ENCODE data around the gene IRF2BP1.
"Not testable (repeated sequence)": the region's sequence is repeated elsewhere in the genome, so short reads cannot be mapped to it uniquely, and the experiment has no call there.

IRF2BP1 gene

DNA sequence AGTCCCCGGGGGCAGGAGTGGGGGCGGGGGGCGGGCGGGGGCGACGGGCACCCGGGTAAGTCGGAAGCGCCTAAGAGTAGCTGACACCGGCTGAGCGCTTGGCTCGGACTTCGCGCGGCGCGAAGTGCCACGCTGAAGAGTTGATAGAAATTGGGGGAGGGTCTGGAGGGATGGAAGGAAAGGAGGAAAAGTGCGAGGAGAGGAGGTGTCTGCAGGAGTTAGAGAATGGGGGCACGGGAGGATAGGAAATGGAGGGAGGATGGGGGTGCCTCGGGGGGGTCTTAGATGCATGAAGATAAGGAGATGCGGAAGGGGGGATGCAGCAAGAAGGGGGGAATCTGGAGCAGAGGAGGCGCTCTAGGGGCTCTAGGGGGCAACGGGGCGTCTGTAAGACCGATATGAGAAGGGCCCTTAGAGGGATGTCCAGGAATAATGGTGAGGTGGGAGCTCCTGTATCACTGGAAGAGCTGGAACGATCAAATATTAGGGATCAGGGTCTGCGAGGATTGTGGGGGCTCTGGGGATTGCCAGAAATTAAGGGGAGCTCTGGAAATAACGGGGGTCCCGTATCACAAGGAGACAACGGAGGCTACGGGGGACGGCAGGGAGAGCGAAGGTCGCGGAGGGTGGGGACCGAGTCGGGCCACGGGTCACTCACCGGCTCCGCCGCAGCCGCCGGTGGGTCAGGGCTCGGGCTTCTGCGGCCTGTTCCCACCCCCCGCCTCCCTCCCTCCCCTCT, 16.1 kb upstream of the IRF2BP1 start, which contains the start of gene MYPOP:
Gene MYPOP, minus strand, starts transcription at position 702 of the 739 bp plus-strand sequence. CDS start 840 bp downstream, outside the sequence.
- DNase-seq (ENCODE audit: low spot score): no peak

DNA sequence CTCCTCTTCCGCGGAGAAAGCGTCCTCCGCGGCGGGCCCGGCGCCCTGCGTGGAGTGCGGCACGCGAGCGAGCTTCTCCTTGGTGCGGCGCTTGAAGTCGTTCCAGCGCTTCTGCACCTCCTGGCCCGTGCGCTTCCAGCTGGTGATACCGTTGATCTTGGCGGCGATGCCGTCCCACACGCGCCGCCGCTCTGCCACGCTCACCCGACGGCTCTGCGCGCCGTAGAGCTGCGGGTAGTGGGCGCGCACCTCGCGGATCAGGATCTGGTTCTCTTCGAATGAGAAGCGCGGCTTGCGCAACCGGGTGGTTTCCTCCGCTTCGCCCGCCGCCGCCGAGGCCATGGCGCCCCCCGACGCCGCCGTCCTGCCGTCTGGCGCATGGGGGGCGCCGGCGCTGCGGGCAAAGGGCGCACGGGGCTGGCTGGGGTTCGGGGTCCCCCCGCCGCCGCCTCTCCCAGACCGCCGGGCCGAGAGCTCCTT, 15.5 kb upstream of the IRF2BP1 start:
- no peak for DNase-seq (ENCODE audit: low spot score)

DNA sequence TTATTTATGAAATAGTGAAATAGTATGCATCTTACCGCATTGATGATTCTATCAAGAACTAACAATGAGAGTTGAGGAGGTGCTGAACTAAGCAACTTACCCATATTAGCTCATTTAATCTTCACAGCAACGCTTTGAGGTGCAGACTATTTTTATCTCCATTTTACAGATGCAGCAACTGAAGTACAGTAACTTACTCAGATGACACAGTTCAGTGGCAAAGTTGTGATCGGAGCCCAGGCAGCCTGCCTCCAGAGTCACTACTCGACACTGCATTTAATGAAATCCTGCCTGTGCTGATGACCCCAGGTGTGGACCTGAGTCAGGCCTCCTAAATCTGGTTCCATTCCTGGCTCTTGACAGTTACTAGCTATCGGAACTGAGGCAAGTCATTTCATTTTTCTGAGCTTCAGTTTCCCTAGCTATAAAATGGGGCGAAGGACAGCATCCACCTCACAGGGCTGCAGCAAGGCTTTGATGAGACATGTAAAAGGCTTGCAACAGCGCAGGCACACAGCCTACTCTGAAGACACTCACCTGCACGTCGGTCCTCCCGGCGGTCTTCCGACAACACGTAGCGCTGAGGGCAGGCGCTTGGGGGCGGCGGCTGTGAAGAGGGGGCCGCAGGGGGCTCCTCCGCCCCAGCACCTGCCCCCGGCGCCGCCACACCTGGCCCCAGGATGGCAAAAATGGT, 14.9 kb upstream of the IRF2BP1 start:
- DNase-seq (ENCODE audit: low spot score): no peak

DNA sequence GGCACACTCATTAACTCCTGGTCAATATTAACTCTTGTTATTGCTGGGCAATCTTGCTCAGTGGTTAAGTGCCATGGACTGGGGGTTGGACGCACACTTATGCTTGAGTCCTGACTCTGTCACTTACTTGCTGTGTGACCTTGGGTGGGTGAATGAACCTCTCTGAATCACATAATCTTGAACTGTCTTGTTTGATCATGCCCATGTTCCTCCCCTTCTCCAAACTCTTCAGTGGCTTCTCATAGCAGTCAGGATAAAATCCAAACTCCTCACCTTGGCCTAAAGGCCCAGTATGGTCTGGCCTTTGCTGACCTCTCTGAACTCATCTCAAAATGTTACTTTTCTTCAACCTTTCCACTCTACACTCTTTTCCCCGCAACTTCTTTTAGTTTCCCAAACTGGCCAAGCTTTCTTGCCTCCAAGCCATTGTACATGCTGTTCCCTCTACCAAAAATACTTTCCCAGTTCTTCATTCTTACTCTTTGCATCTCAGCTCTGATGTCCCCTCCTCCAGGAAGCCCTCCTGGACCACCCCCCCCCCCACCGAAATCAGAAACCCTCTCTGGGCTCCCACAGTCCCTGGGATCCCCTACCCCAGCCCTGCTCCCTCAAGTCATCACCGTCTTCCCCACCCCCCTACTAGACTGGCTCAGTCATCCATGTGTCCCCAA, 14.1 kb upstream of the IRF2BP1 start:
- DNase-seq (ENCODE audit: low spot score): no peak

DNA sequence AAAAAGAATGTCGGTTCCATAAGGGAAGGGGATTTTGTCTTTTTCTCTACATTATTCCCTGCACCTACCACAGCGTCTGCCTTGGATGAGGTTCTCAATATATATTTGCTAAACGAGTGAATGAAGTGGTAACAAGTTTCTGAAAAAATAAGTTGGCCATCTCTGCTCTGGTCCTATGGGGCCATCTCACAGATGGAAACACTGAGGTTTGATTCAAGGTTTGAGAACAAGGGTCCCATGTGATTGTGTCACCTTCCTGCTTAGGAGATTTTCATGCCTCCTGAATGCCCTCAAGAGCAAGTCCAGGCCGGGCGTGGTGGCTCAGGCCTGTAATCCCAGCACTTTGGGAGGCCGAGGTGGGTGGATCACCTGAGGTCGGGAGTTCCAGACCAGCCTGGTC, 13.3 kb upstream of the IRF2BP1 start:
- DNase-seq (ENCODE audit: low spot score): no peak

DNA sequence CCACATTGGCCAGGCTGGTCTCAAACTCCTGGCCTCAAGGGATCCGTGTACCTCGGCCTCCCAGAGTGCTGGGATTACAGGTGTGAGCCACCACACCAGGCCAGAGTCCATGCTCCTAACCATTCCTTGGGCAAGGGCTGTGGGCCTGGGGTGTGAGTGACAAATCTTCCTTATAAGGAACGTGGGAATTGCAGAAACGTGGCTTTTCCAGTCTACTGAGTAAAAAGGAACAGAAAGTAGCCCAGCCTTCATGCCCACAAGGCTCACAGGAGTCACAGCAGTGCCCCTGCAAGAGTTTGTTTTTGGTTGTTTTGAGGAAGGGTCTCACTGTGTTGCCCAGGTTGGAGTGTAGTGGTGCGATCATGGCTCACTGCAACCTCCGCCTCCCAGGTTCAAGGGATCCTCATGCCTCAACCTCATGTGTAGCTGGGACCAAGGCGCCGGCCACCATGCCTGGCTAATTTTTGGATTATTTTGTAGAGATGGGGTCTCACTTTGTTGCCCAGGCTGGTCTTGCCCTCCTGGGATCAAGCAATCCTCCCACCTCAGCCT, 11.4 kb upstream of the IRF2BP1 start:
- DNase-seq (ENCODE audit: low spot score): no peak

DNA sequence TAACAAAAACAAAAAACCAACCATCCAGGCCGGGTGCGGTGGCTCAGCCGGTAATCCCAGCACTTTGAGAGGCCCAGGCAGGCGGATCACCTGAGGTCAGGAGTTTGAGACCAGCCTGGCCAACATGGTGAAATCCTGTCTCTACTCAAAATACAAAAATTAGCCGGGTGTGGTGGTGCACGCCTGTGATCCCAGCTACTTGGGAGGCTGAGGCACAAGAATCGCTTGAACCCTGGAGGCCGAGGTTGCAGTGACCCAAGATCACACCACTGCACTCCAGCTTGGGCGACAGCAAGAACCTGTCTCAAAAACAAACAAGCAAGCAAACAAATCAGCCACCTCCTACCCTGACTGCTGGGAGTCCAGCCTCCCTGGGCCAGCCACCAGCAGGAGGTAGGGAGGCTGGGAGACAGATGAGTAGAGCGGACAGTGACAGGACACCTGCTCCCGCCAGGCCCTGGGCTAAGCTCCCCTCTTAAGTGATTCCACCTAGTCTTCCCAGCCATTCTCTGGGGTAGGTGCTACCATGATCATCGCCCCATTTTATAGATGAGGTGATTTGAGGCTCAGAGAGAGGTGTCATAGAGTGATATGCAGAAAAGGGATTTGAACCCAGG, 10.2 kb upstream of the IRF2BP1 start:
- not testable (repeated sequence) for DNase-seq (ENCODE audit: low spot score)

DNA sequence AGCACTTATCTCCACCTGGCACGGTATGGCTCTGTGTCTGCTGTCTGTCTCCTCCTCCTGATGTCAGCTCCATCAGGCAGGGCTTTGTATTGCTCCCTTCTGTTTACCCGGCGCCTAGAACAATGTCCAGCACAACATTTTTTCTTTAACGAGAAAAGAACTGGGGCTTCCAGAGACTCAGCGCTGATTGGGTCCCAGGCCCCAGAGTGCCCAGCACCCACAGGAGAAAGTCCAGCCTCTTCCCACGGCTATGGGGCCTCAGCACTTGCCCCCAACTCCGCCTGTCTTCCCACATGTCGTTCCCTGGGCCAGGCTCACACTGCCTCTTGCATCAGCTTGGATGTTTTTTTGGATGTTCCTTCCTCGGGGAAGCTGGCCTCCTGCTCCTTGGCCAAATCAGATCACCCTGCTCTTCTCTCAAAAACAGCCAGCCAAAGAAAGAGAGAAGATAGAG, 9.6 kb upstream of the IRF2BP1 start:
- DNase-seq (ENCODE audit: low spot score): no peak

DNA sequence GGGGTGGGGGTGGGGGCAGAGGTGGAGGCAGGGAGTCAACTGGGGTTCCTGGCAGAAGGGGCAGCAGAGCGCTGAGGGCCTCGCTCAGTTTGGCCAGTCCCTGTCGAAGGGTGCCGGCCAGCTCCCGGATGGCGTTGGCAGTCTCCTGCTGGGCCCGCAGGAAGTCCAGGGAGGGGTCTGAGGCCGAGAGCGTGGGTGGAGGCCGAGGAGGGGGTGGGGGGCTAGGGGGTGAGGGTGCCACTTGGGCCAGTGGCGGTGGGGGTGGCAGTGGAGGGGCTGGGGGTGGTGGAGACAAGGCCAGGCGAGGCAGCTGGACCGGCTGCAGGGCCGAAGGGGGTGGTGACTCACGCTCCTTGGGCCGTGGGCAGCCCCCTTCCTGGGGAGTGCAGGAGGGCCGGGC, 4.9 kb upstream of the IRF2BP1 start:
- no peak for DNase-seq (ENCODE audit: low spot score)

DNA sequence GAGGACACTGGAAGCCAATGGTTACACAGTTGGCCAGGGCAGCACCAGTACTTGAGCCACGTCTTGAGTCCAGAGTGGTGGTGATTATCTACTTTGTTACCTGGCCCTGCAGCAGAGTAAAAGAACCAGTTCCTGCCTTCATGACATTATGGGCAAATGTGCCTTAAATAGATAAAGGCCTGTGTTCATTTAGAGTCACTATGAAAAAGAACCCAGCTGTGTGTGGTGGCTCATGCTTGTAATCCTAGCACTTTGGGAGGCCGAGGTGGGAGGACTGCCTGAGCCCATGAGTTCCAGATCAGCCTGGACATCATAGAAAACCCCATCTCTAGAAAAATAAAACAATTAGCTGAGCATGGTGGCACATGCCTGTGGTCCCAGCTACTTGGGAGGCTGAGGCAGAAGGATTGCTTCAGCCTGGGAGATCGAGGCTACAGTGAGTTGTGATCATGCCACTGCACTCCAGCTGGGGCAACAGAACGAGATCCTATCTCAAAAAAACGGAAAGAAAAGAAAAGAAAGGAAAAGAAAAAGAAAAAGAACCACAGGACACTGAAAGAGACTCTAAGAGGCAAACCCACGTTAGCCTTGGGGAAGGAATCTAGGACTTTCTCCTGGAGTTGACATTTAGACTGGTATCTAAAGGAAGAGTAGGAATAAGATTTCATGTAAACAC, 3.4 kb upstream of the IRF2BP1 start:
- no peak for DNase-seq (ENCODE audit: low spot score)

DNA sequence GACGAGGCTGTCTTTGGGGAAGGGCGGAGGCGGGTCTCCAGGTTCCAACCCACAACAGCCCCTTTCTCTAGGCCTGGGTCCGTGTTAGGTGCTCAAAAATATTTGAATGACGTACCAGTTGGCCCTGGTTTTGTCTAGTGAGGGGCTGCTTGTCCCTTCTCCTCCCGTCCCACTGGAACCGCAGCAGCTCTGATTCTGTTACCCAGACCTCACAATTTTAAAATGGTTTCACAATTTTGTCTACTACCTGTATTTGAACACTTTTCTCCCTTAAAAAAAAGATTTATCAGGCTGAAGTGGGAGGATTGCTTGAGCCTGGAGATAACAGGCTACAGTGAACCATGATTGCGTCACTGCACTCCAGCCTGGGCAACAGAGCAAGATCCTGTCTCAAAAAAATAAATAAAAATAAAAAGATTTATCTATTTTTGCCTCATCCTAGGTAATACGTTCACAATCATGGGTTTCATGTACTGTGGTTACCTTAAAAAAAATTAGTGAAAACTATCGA, 1.3 kb upstream of the IRF2BP1 start:
- DNase-seq (ENCODE audit: low spot score): no peak

DNA sequence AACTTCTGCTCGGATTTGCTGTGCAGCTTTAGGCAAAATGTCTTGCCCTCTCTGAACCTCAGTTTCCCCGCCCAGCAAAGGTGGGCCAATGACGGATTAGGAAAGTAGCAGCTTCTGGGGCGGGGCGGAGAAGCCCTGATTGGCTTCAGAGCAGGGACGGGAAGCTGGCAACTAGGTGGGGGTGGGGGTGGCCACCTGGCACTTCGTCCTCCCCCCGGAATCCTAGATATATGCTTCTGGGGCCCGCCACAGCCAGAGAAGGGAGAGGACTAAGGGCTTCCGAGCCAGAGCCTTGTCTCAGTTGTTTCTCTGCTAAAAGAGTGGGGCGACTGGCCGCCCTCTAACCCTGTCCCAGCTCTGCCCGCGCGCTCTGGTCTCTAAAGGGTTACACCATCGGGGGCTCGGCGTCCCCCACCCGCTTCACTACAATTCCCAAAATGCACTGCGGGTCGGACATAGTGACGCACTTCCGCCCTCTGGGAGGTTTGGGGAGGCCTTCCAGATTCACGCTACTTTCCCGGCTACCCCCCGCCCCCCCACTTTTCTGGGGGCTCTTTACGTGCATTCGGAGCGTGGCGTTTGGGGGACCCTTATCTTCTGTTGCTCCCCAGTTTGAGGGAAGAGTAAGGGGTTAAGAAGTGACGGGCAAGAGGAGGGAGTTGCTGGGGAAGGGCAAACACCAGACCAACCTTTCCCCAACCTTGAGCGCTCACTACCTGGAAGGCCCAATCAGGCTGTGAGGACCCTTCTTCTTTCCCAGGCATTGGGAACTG, 672 bp upstream of the IRF2BP1 start:
- DNase-seq (ENCODE audit: low spot score): peak; percentile 94

DNA sequence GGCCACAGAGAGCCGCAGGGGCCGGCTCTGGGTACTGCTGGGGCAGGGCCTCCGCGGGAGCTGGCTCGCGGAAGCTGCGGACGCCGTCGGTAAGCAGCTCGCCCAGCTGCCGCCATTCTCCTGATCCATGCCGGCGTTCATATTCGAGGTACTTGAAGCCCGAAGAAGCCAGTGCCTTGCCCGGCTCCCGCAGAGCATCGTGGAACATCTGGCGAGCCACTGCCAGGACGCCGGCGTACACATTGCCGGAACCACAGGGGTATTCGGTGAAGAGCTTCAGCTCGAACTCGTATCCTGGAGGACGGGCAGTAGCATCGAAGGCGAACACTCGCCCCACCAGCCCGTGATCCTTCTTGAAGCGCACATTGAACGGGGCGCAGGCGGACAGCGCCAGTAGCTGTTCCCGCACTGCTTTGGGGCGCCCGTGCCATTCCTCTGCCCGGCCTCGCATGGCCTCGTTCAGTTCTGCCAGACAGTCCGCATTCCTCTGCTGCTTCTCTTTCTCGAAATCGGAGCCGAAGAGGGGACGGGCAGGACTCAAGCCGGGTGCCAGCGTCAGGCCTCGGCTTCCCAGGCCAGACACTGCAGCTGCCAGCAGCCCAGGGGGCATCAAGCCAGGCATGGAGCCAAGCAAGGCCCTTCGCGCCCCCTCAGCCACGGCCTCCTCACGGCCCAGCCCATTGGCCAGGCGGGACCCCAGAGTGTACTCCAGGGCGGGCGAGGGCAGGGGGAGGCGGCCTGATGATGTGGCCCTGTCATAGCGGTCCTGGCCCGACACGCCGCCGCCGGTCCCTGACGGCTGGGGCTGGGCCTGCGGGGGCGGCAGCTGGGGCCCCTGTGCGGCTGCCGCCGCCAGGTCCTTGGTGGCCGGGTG, 1.0 kb downstream of the IRF2BP1 start:
- no peak for DNase-seq (ENCODE audit: low spot score)

DNA sequence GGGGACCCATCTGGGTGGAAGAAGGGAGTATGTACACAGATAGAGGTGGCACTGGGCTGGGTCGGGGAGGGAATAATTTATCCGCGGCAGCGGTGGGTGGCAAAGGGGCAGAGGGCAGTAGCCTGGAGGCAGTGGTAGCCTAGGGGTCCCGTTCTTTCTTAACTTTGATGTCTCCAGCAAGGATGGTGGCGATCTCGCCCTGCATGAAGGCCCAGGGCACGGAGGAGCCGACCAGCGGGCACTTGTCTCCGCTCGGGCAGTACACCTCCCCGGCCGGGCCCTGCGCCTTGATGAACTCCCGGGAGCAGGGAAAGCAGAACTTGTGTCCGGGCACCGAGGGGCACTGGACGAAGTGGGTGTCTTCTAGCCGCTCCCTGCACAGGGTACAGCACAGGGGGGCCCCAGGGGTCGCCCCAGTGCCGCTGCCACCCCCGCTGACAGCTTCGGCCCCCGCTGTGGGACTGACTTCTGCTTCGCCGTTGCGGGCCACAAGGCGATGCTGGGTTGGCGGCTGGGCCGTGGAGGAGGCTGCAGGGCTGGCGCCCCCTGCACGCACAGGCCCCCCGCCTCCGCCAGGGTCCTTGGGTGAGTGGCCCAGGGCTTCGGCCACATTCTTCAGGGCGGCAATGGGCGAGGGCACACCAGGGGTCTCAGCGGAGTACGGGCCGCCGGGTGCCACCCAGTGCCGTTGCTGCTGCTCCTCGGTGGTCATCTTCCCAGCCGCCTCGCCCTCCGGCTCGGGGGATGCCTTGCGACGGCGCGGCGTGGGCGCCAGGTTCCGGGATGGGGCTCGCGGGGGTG, 1.9 kb downstream of the IRF2BP1 start:
- DNase-seq (ENCODE audit: low spot score): no peak

DNA sequence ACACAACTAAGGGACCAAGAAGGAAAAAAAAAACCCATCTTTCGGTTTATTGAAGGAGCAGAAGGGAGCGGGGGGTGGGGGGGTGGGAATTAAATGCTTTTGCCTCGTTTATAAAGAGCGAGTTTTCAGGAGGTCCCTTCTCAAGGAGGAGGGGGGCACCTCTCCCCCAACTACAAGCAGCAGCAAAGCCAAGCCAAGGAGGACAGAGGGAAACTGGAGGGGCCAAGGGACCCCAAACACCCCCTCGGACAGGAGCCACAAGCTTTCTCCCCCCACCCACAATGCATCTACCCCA, 2.4 kb downstream of the IRF2BP1 start:
- DNase-seq (ENCODE audit: low spot score): no peak

DNA sequence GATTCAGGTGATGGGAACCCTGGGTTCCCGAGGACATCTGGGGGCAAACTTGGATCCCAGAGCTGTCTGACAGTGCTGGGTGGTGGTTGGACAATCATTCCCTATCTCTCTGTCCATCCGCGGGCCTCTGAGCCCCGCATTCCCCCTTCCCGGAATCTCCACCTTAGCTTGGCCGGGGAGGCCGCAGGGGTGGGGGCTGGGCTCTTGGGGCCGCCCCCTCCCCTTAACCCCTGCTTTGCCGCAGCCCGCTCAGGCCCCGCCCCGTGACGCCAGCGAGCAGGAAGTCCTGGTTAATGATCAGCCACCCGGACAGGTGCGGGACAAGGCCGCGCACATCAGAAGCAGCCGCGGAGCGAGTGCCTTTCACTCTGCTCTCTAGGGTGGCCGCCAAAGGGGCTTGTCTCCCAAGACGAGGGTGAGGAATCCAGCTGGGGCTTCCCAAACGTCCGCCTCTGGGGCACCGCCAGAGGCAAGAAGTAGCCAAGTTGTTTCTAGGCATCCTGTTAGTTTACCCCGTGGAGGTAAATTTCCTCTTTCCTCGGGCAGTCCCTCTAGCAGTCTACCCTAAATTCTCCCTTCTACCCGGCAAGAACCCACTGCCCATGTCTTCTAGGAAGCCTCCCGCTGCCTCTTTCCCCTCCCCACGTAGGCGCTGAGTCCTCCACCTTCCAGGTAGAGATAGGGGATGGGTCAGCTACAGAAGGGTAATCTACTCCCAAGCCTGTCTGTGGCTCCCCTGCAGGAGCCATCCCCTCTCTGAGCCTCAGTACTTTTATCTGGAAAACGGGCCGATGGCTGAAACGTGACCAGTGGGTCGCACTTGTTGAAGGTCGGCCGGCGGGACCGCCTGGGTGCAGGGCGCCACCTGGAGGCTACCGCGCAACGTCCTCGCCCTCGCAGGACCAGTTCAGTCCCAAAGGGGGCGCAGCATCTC, 3.0 kb downstream of the IRF2BP1 start:
- peak; percentile 89 for DNase-seq (ENCODE audit: low spot score)

DNA sequence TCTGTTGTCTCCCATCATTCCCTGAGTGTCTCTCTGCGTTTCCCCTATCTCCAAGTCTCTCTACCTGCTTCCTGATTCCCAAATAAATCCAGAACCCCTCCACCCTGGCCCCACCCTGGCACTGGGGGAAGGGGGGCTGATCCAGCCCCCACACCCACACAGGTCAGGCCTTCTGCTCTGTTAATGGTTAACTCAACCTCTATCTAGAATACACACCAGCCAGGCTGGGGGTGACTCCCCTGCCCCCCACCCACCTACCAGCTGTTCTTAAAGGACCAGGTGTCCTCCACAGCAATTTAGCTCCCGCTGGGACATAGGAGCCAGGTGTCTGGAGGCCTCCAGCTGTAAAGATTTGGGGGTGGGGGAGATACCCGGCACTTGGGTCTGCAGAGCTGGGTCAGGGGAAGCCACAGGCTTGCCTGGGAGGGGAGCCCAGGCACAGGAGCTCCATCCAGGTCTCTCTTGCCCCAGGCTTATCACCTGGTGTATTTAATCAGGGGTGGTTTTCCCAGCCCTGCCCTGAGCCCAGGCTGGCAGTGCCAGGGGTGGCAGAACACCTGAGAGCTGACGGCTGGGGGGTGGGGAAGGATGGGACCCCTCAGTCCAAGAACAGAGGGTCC, 3.9 kb downstream of the IRF2BP1 start:
- DNase-seq (ENCODE audit: low spot score): no peak
